H1 (cell line): ENCODE results near the gene METTL1. TPM values are rescaled to one million over a fixed set of nuclear protein-coding genes. Genes with fewer than 3 reads are reported as not detected.

Experiments
- EZH2 ChIP-seq: fragments of 200-600 bp; sonication (generic); IDR thresholded peaks from 2 replicates; pipeline ENCODE4 v1.7.1; 2012; ENCODE audit warnings: low read depth, mild to moderate bottlenecking, moderate library complexity, low read length, inconsistent platforms; ENCODE audit not compliant: severe bottlenecking
- SUZ12 ChIP-seq: fragments of 200-600 bp; sonication (generic); IDR thresholded peaks from 2 replicates; pipeline ENCODE4 v1.6.1; 2012; ENCODE audit warnings: mild to moderate bottlenecking, inconsistent platforms, low read length, moderate library complexity, mixed read lengths
- polyA plus RNA-seq, 7 experiments: library from polyadenylated mRNA; depleted of rRNA in 3 of 7; stranded (reverse) in 5 of 7; unstranded in 2 of 7; fragments of >200 nt in 5 of 7; fragments of 200-250 nt in 2 of 7; gene quantifications; 1 replicate in 5 of 7; 2 replicates in 1 of 7; 4 replicates in 1 of 7; pipeline versions ENCODE4 v1.2.1 to v1.2.3, GENCODE V29; 2011 to 2013; ENCODE audit warnings: missing spikeins in 2 of 7, mixed read lengths in 2 of 7
- total RNA-seq: library from RNA; stranded (reverse); fragmentation: NEBNext Ultra II Directional; extraction: Animal tissue kit (Norgen Biotek cat#: 25700); gene quantifications from 2 replicates; pipeline ENCODE4 v1.2.1, GENCODE V29; 2021

Gene METTL1
- total and polyA plus RNA-seq, 2 of the 8 experiments (the other 6 are each of a cell fraction or from before 2014, with no cell fraction given) = 40.5 to 46.0 TPM

DNA sequence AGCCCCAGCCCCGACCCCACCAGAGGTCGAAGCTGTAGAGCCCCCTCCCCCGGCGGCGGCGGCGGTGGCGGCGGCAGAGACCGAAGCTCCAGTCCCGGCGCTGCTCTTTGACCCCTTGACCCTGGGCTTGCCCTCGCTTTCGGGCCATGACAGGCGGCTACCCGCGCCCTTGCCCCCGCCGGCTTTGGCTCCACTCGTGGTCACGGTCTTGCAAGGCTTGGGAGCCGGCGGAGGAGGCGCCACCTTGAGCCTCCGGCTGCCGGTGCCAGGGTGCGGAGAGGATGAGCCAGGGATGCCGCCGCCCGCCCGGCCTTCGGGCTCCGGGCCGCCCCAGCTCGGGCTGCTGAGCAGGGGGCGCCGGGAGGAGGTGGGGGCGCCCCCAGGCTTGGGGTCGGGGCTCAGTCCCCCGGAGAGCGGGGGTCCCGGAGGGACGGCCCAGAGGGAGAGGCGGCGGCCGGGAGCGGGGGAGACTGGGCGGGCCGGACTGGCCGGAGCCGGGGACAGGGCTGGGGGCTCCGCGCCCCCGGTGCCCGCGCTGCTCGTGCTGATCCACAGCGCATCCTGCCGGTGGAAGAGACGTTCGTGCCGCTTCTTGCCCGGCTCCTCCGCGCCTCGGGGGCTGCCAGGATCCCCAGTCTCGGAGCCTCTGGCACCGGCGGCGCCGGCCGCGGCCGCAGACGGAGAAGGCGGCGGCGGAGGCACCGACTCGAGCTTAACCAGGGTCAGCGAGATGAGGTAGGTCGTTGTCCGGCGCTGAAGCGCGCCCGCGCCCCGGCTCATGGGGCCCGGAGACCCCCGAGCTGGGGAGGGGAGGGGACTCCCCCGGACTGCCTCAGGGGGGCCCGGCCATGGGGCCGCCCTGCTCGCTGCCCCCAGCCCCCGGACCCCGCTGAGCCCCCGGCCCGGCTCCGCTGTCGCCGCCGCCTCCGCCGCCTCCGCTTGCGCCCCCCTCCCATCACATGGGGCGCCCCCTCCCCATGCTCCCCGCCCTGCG is 34.1 kb downstream of the METTL1 start (continued):
- peak; percentile 74 for TF ChIP-seq SUZ12
- peak; percentile 92 for TF ChIP-seq EZH2
- TF ChIP-seq, all 59 proteins: peak for 5
